Trophoblast cell (in vitro differentiated cells and primary cell): ENCODE data around the gene PRIM2.
"Not testable (repeated sequence)": the region's sequence is repeated elsewhere in the genome, so short reads cannot be mapped to it uniquely, and the experiment has no call there.

Source experiments
- DNase-seq, 2 donors: peaks; one replicate each; pipeline ENCODE4 v3.0.0-alpha.2; 2016
- H2AFZ ChIP-seq: 2 replicates; pipeline ENCODE4 v1.6.1; 2013; ENCODE audit warnings: low read length, moderate library complexity, mild to moderate bottlenecking; ENCODE audit not compliant: insufficient read depth, poor library complexity
- H2AK5ac ChIP-seq: 2 replicates; pipeline ENCODE4 v1.6.1; 2013; ENCODE audit warnings: mild to moderate bottlenecking, low read length
- H2BK120ac ChIP-seq: 2 replicates; pipeline ENCODE4 v1.6.1; 2013; ENCODE audit warnings: low read length, mild to moderate bottlenecking, moderate library complexity; ENCODE audit not compliant: insufficient read depth, poor library complexity
- H2BK12ac ChIP-seq: 2 replicates; pipeline ENCODE4 v1.6.1; 2013; ENCODE audit warnings: mild to moderate bottlenecking, low read length, moderate library complexity
- H2BK5ac ChIP-seq: 2 replicates; pipeline ENCODE4 v1.6.1; 2013; ENCODE audit warnings: low read length, low read depth, moderate library complexity, mild to moderate bottlenecking; ENCODE audit not compliant: poor library complexity
- H3K14ac ChIP-seq: 2 replicates; pipeline ENCODE4 v1.6.1; 2013; ENCODE audit warnings: mild to moderate bottlenecking, low read length
- H3K18ac ChIP-seq: 2 replicates; pipeline ENCODE4 v1.6.1; 2013; ENCODE audit warnings: mild to moderate bottlenecking, low read length
- H3K23ac ChIP-seq: 2 replicates; pipeline ENCODE4 v1.6.1; 2013; ENCODE audit warnings: low read length
- H3K27ac ChIP-seq: 2 replicates; pipeline ENCODE4 v1.5.1; 2013; ENCODE audit warnings: low read depth, mild to moderate bottlenecking, inconsistent platforms, low read length, moderate library complexity
- H3K27me3 ChIP-seq: 2 replicates; pipeline ENCODE4 v1.6.1; 2013; ENCODE audit warnings: inconsistent platforms, mild to moderate bottlenecking, low read length, moderate library complexity; ENCODE audit not compliant: insufficient read depth
- H3K36me3 ChIP-seq, 2 experiments: 1 replicate in 1 of 2; 2 replicates in 1 of 2; pipeline ENCODE4 v1.6.1; 2013; ENCODE audit warnings: low read length in 2 of 2, mild to moderate bottlenecking in 2 of 2, moderate library complexity in 1 of 2; ENCODE audit not compliant: insufficient read depth in 2 of 2, control insufficient read depth in 1 of 2
- H3K4ac ChIP-seq: 2 replicates; pipeline ENCODE4 v1.6.1; 2013; ENCODE audit warnings: low read depth, mild to moderate bottlenecking, low read length, moderate library complexity
- H3K4me1 ChIP-seq, 2 experiments: 1 replicate in 1 of 2; 2 replicates in 1 of 2; pipeline ENCODE4 v1.6.1; 2013; ENCODE audit warnings: low read length in 2 of 2, mild to moderate bottlenecking in 2 of 2, moderate library complexity in 1 of 2; ENCODE audit not compliant: insufficient read depth in 2 of 2, control insufficient read depth in 1 of 2
- H3K4me2 ChIP-seq: 2 replicates; pipeline ENCODE4 v1.6.1; 2013; ENCODE audit warnings: inconsistent platforms, mild to moderate bottlenecking, low read length, moderate library complexity
- H3K4me3 ChIP-seq: 2 replicates; pipeline ENCODE4 v1.5.1; 2013; ENCODE audit warnings: mild to moderate bottlenecking, low read depth, low read length, inconsistent platforms
- H3K79me1 ChIP-seq: one replicate; pipeline ENCODE4 v1.6.1; 2013; ENCODE audit warnings: low read length
- H3K79me2 ChIP-seq: 2 replicates; pipeline ENCODE4 v1.6.1; 2013; ENCODE audit warnings: low read length, mild to moderate bottlenecking; ENCODE audit not compliant: control insufficient read depth, insufficient read depth, poor library complexity
- H3K9ac ChIP-seq: 2 replicates; pipeline ENCODE4 v1.6.1; 2013; ENCODE audit warnings: mild to moderate bottlenecking, low read length
- H3K9me3 ChIP-seq: 2 replicates; pipeline ENCODE4 v1.6.1; 2013; ENCODE audit warnings: low read depth, mild to moderate bottlenecking, control low read depth, inconsistent platforms, low read length; ENCODE audit not compliant: insufficient read depth
- H4K12ac ChIP-seq: 2 replicates; pipeline ENCODE4 v1.6.1; 2013; ENCODE audit warnings: low read depth, mild to moderate bottlenecking, low read length, moderate library complexity
- H4K8ac ChIP-seq: 2 replicates; pipeline ENCODE4 v1.6.1; 2013; ENCODE audit warnings: low read depth, mild to moderate bottlenecking, low read length, moderate library complexity
- H4K91ac ChIP-seq: one replicate; pipeline ENCODE4 v1.6.1; 2013; ENCODE audit warnings: low read depth, mild to moderate bottlenecking, low read length, moderate library complexity
- WGBS: extraction: QIAGEN DNeasy Blood & Tissue Kit; methylation state at CpG from one replicate; pipeline ENCODE4 v1.1.7; 2013; ENCODE audit warnings: missing lambda C conversion rate; ENCODE audit not compliant: insufficient read length, insufficient coverage; ENCODE audit errors: extremely low coverage; 5-methylcytosine and 5-hydroxymethylcytosine counted together

PRIM2 gene

DNA sequence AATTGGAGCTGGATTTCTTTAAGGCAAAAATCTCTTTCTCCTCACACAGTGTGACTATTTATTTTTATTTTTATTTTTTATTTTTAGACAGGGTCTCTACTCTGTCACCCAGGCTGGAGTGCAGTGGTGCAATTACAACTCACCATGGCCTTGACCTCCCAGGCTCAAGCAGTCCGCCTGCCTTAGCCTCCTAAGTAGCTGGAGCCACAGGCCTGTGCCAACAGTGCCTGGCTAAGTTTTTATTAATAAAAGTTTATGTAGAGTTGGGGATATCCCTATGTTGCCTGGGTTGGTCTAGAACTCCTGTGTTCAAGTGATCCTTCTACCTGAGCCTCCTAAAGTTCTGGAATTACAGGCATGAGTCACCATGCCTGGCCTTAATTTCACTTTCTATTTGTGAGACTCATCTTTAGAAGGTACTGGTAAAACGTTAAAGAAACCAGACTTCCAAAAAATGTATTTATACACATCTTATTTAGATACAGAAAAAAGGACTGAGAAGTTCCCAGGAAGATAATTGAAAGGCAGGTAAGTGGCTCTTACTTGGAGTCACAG, 71.7 kb downstream of the PRIM2 start:
- H3K18ac ChIP-seq, H3K4me1 ChIP-seq, H4K91ac ChIP-seq, H4K12ac ChIP-seq, H3K14ac ChIP-seq, H2BK12ac ChIP-seq, H4K8ac ChIP-seq, H3K4me2 ChIP-seq, H2AFZ ChIP-seq, H3K9ac ChIP-seq, H3K36me3 ChIP-seq, H2BK120ac ChIP-seq, H3K79me2 ChIP-seq, H2AK5ac ChIP-seq, H3K23ac ChIP-seq, H3K9me3 ChIP-seq, H3K27me3 ChIP-seq, H3K4ac ChIP-seq, H3K4me3 ChIP-seq, H3K27ac ChIP-seq, H3K79me1 ChIP-seq, H2BK5ac ChIP-seq, DNase-seq: not testable (repeated sequence)
- WGBS, result no CpG with 5 or more reads among the region's 2 CpGs

GRCh38 chr6:57390818-57391217, 73.4 kb downstream of the PRIM2 start:
- not testable (repeated sequence) for H2BK12ac ChIP-seq, H3K79me1 ChIP-seq, H2BK120ac ChIP-seq, H3K9ac ChIP-seq, H3K27me3 ChIP-seq, H3K23ac ChIP-seq, DNase-seq, H3K36me3 ChIP-seq, H2AFZ ChIP-seq, H2BK5ac ChIP-seq, H3K27ac ChIP-seq, H4K91ac ChIP-seq, H3K4me3 ChIP-seq, H3K18ac ChIP-seq, H3K9me3 ChIP-seq, H3K79me2 ChIP-seq, H3K4me1 ChIP-seq, H3K4ac ChIP-seq, H3K4me2 ChIP-seq, H2AK5ac ChIP-seq, H4K8ac ChIP-seq, H3K14ac ChIP-seq, H4K12ac ChIP-seq
- no CpG with 5 or more reads among the region's 2 CpGs for WGBS

- H2BK120ac ChIP-seq, H3K79me2 ChIP-seq, H3K4ac ChIP-seq, H2AFZ ChIP-seq, H3K27ac ChIP-seq, H3K9me3 ChIP-seq, H3K27me3 ChIP-seq, H4K8ac ChIP-seq, H3K9ac ChIP-seq, H3K4me2 ChIP-seq, H3K23ac ChIP-seq, H3K36me3 ChIP-seq, H2BK5ac ChIP-seq, H3K4me3 ChIP-seq, H2BK12ac ChIP-seq, DNase-seq, H3K14ac ChIP-seq, H4K91ac ChIP-seq, H4K12ac ChIP-seq, H3K4me1 ChIP-seq, H3K79me1 ChIP-seq, H3K18ac ChIP-seq, H2AK5ac ChIP-seq: not testable (repeated sequence)
- WGBS, result no CpG with 5 or more reads among the region's 3 CpGs
Observed at GRCh38 chr6:57392047-57392446, 74.6 kb downstream of the PRIM2 start.

DNA sequence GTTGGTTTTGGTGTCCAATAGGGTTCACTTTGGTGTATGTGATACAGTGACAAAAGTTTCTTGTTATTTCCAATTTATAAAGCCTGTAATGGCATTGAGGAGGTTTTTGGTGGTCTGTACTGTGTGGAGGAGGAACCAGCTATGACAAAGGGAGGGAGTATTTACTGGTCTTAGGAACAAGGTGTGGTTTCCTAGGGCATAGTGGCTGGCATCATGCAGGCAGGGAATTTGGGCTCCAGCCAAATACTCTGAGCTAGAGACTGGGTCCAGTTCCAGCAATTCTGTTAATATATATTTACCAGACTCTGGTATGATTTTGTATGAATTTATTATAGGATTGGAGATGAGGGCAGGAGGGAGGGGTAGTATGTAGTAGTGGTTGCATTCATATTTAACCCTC, 101.9 kb downstream of the PRIM2 start:
- H2AFZ ChIP-seq, H3K4ac ChIP-seq, H3K79me1 ChIP-seq, H3K9ac ChIP-seq, H4K91ac ChIP-seq, H2BK5ac ChIP-seq, H3K14ac ChIP-seq, DNase-seq, H4K12ac ChIP-seq, H2BK120ac ChIP-seq, H3K79me2 ChIP-seq, H3K27ac ChIP-seq, H2BK12ac ChIP-seq, H4K8ac ChIP-seq, H2AK5ac ChIP-seq, H3K4me2 ChIP-seq, H3K36me3 ChIP-seq, H3K18ac ChIP-seq, H3K4me1 ChIP-seq, H3K9me3 ChIP-seq, H3K27me3 ChIP-seq, H3K4me3 ChIP-seq, H3K23ac ChIP-seq: not testable (repeated sequence)
